A673 (cell line): Measurements from ENCODE around the gene TNFSF15. TPM values are rescaled to one million over a fixed set of nuclear protein-coding genes. Genes with fewer than 3 reads are reported as not detected.

Experiments
- BruUV-seq: library from RNA; stranded (reverse); fragments of 400-500 nt; replicated peaks from 2 replicates; lab custom pipeline; 2021; lab: Mats Ljungman, UMichigan
- CTCF ChIA-PET: fragments of 300-600 bp; sonication (Branson Sonifier 250); formaldehyde crosslinking; loops from one replicate; lab custom pipeline; 2022; ENCODE audit warnings: antibody characterized with exemption; lab: Charles Lee
- POLR2A ChIA-PET: fragments of 300-600 bp; sonication (Branson Sonifier 250); formaldehyde crosslinking; loops from one replicate; lab custom pipeline; 2022; ENCODE audit warnings: antibody characterized with exemption; ENCODE audit not compliant: low non-redundant PET; lab: Charles Lee
- DNase-seq: peaks from one replicate; pipeline ENCODE4 v3.0.0-alpha.2; 2015; ENCODE audit warnings: low spot score
- H3K27ac ChIP-seq: fragments of 200-600 bp; sonication (generic); 2 replicates; pipeline ENCODE4 v1.5.1; 2016; ENCODE audit warnings: mixed run types, low read depth, mild to moderate bottlenecking, mixed read lengths, antibody characterized with exemption, low read length; ENCODE audit not compliant: poor library complexity, severe bottlenecking
- H3K27me3 ChIP-seq: fragments of 200-600 bp; sonication (generic); replicated peaks from 2 replicates; pipeline ENCODE4 v1.6.1; 2017; ENCODE audit warnings: mixed run types, low read depth, mild to moderate bottlenecking, mixed read lengths, antibody characterized with exemption, low read length; ENCODE audit not compliant: insufficient read depth, poor library complexity
- H3K36me3 ChIP-seq: fragments of 200-600 bp; sonication (generic); 2 replicates; pipeline ENCODE4 v1.6.1; 2016; ENCODE audit warnings: mixed run types, mild to moderate bottlenecking, mixed read lengths, antibody characterized with exemption, low read length; ENCODE audit not compliant: insufficient read depth, poor library complexity, severe bottlenecking
- H3K4me1 ChIP-seq: fragments of 200-600 bp; sonication (generic); 2 replicates; pipeline ENCODE4 v1.6.1; 2017; ENCODE audit warnings: mixed run types, mild to moderate bottlenecking, mixed read lengths, antibody characterized with exemption, low read length; ENCODE audit not compliant: insufficient read depth, poor library complexity, severe bottlenecking
- H3K4me3 ChIP-seq: fragments of 200-600 bp; sonication (generic); 2 replicates; pipeline ENCODE4 v1.5.1; 2016; ENCODE audit warnings: low read depth, mixed run types, mild to moderate bottlenecking, mixed read lengths, low read length; ENCODE audit not compliant: poor library complexity, severe bottlenecking
- H3K9me3 ChIP-seq: fragments of 200-600 bp; sonication (generic); 2 replicates; pipeline ENCODE4 v1.6.1; 2016; ENCODE audit warnings: mixed run types, low read depth, mild to moderate bottlenecking, mixed read lengths, antibody characterized with exemption, low read length; ENCODE audit not compliant: poor library complexity, severe bottlenecking
- CTCF ChIP-seq: fragments of 300-800, 200-600 bp; sonication (generic); conservative IDR thresholded peaks from 2 replicates; pipeline ENCODE4 v1.5.1; 2017; ENCODE audit warnings: low read depth, mild to moderate bottlenecking, antibody characterized with exemption, low read length, moderate library complexity, mixed read lengths
- EZH2 ChIP-seq: fragments of 200-600 bp; sonication (generic); IDR thresholded peaks from 2 replicates; pipeline ENCODE4 v1.6.1; 2017; ENCODE audit warnings: borderline replicate concordance, low read depth, mild to moderate bottlenecking, mixed read lengths, antibody characterized with exemption, low read length; ENCODE audit not compliant: poor library complexity, severe bottlenecking
- intact Hi-C: fragments of 100-400 bp; cut with micrococcal nuclease; formaldehyde crosslinking; loops from one replicate; pipeline ENCODE4 v1.10.0; 2022; ENCODE audit not compliant: unreplicated experiment
- total RNA-seq: library from RNA; stranded (reverse); gene quantifications from 2 replicates; pipeline ENCODE4 v1.2.3, GENCODE V29; 2021

TNFSF15 gene
- total RNA-seq, 1 experiment from 2014 or later = not detected

GRCh38 chr9:114850871-114851270 is 45.0 kb upstream of the TNFSF15 start:
- Histone ChIP-seq H3K9me3 (no peaks in the 10 kb centered on the region), H3K4me1 (no peaks in the 10 kb centered on the region), H3K36me3 (no peaks in the 10 kb centered on the region), H3K4me3 (no peak overlapping the region), H3K27ac (no peak overlapping the region), H3K27me3 (no peaks in the 10 kb centered on the region)
- no peak for DNase-seq
- ChIA-PET POLR2A (no interaction called here), CTCF (no interaction called here)
- intact Hi-C loops = no loop called here
- BruUV-seq = no TSS peak
- TF ChIP-seq CTCF = no peak
- TF ChIP-seq EZH2 = no peak

GRCh38 chr9:114849450-114849849 is 43.6 kb upstream of the TNFSF15 start:
- H3K4me1 ChIP-seq = no peaks in the 10 kb centered on the region
- no peak for DNase-seq
- H3K36me3 ChIP-seq = no peaks in the 10 kb centered on the region
- CTCF ChIA-PET = no interaction called here
- TF ChIP-seq CTCF (no peak), EZH2 (no peak)
- no peaks in the 10 kb centered on the region for H3K27me3 ChIP-seq
- intact Hi-C loops = no loop called here
- H3K4me3 ChIP-seq = no peak overlapping the region
- POLR2A ChIA-PET = no interaction called here
- H3K27ac ChIP-seq = no peak overlapping the region
- no peaks in the 10 kb centered on the region for H3K9me3 ChIP-seq
- BruUV-seq = no TSS peak

GRCh38 chr9:114847492-114848417 is 41.9 kb upstream of the TNFSF15 start:
- H3K27me3 ChIP-seq = no peaks in the 10 kb centered on the region
- DNase-seq = no peak
- H3K9me3 ChIP-seq = no peaks in the 10 kb centered on the region
- CTCF ChIA-PET = no interaction called here
- H3K4me1 ChIP-seq = no peaks in the 10 kb centered on the region
- intact Hi-C loops = no loop called here
- H3K27ac ChIP-seq = no peak overlapping the region
- no peaks in the 10 kb centered on the region for H3K36me3 ChIP-seq
- POLR2A ChIA-PET = no interaction called here
- H3K4me3 ChIP-seq = no peak overlapping the region
- TF ChIP-seq CTCF = no peak
- no peak for TF ChIP-seq EZH2
- BruUV-seq = no TSS peak
